ENCODE data around the gene DGCR2. TPM values are rescaled to one million over a fixed set of nuclear protein-coding genes. Genes with fewer than 3 reads are reported as not detected.
A peak's percentile ranks its signal among the peaks of the same experiment; 100 is the strongest.

Gene DGCR2
- total and polyA plus RNA-seq, 10 donors = 9.5 to 60.7 (median 49.3) TPM

- H3K9me3 ChIP-seq = peaks cover 0 to 14% (median 0%) of the 10 kb centered on the region in 8 donors
- TF ChIP-seq POLR2AphosphoS5 (IDR thresholded peaks at IDR 0.05) = no peak
- no peak for TF ChIP-seq POLR2A (IDR thresholded peaks at IDR 0.05)
- TF ChIP-seq CTCF (IDR thresholded peaks at IDR 0.05 in 8 of 11, conservative IDR thresholded peaks at IDR 0.05 in 3 of 11) = no peak
- H3K4me1 ChIP-seq = peaks cover 0 to 33% (median 16%) of the 10 kb centered on the region in 6 donors
- peaks cover 6 to 74% (median 49%) of the 10 kb centered on the region in 7 donors for H3K27me3 ChIP-seq (replicated peaks in 1 of 7)
- WGBS, 5 donors = 4 to 10% (median 4%) methylated on average over 14 to 92 of the region's 92 CpGs
- intact Hi-C loops (cut with DNase I; ENCODE audit: low total_unique reads) = loop anchor here (10.0 kb wide), 1 partner anchor 326 kb away; the partner anchor contains the start of genes CDC45 and UFD1
- DNase-seq = peak; percentile 76
- H3K4me3 ChIP-seq = peak overlapping the region; percentile 6 to 66 (median 37)
- no peaks in the 10 kb centered on the region for H3K36me3 ChIP-seq
- H3K27ac ChIP-seq = no peak overlapping the region
Measured at GRCh38 chr22:19149047-19149883, 27.1 kb upstream of the DGCR2 start.

GRCh38 chr22:19148417-19149046, 26.3 kb upstream of the DGCR2 start:
- H3K4me3 ChIP-seq = peak overlapping the region in 6 of 8 donors; percentile 29 to 66 (median 38)
- peaks cover 5 to 40% (median 23%) of the 10 kb centered on the region in 6 donors for H3K4me1 ChIP-seq
- peaks cover 0 to 7% (median 0%) of the 10 kb centered on the region in 8 donors for H3K9me3 ChIP-seq
- WGBS, 5 donors = 20 to 52% (median 42%) methylated on average over 1 to 33 of the region's 33 CpGs
- peak; percentile 51 for DNase-seq
- H3K36me3 ChIP-seq = no peaks in the 10 kb centered on the region
- peaks cover 6 to 69% (median 49%) of the 10 kb centered on the region in 7 donors for H3K27me3 ChIP-seq (replicated peaks in 1 of 7)
- intact Hi-C loops (cut with DNase I; ENCODE audit: low total_unique reads) = loop anchor here (10.0 kb wide), 1 partner anchor 326 kb away; the partner anchor contains the start of genes CDC45 and UFD1
- TF ChIP-seq POLR2A (IDR thresholded peaks at IDR 0.05) = no peak
- TF ChIP-seq POLR2AphosphoS5 (IDR thresholded peaks at IDR 0.05) = no peak
- TF ChIP-seq CTCF (IDR thresholded peaks at IDR 0.05 in 8 of 11, conservative IDR thresholded peaks at IDR 0.05 in 3 of 11) = no peak
- H3K27ac ChIP-seq = no peak overlapping the region

GRCh38 chr22:19147195-19147780, 25.1 kb upstream of the DGCR2 start:
- H3K27me3 ChIP-seq (replicated peaks in 1 of 7) = peaks cover 6 to 56% (median 43%) of the 10 kb centered on the region in 7 donors
- no peak overlapping the region for H3K27ac ChIP-seq
- H3K4me3 ChIP-seq = no peak overlapping the region
- peak; percentile 47 for DNase-seq
- intact Hi-C loops (cut with DNase I; ENCODE audit: low total_unique reads) = loop anchor here (10.0 kb wide), 1 partner anchor 328 kb away; the partner anchor contains the start of genes CDC45 and UFD1
- H3K9me3 ChIP-seq = peaks cover 0 to 4% (median 0%) of the 10 kb centered on the region in 8 donors
- TF ChIP-seq POLR2A (IDR thresholded peaks at IDR 0.05) = no peak
- no peak for TF ChIP-seq POLR2AphosphoS5 (IDR thresholded peaks at IDR 0.05)
- no peak for TF ChIP-seq CTCF (IDR thresholded peaks at IDR 0.05 in 8 of 11, conservative IDR thresholded peaks at IDR 0.05 in 3 of 11)
- WGBS, 5 donors = 33 to 61% (median 47%) methylated on average over 8 to 9 of the region's 9 CpGs
- H3K4me1 ChIP-seq = peaks cover 8 to 53% (median 33%) of the 10 kb centered on the region in 6 donors
- H3K36me3 ChIP-seq = peaks cover 0 to 6% (median 5%) of the 10 kb centered on the region in 6 donors

Measured in spleen (tissue), 11 donors.